ENCODE results near the gene CD82.

The CD82 gene

DNA sequence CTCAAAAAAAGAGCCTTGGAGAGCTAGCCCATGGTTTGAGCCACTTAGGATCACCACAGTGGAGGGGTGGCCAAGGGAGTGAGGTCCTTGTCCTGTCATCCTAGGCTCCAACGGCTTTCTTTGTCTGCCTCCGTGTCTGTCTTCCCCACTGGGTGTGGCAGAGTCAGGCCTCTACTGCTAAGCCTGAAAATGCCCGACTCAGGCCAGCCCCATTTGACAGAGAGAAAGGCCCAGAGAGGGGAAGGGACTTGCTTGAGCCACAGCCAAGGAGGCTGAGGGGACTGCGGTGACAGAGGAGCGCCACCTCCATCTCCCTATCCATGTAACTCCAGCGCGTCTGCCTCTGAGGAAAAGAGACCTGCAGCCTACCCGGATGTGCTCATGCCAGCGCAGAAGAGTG is 27.8 kb upstream of the CD82 start:
- no peaks in the 10 kb centered on the region for H3K36me3 ChIP-seq (replicated peaks; ENCODE audit: low read depth, low read length)
- H3K4me3 ChIP-seq (ENCODE audit: low read length), result no peak overlapping the region
- no peaks in the 10 kb centered on the region for H3K79me2 ChIP-seq (ENCODE audit: low read length)
- H3K4me1 ChIP-seq (ENCODE audit: low read length), result peaks cover 11% of the 10 kb centered on the region
- TF ChIP-seq, protein P1, sequence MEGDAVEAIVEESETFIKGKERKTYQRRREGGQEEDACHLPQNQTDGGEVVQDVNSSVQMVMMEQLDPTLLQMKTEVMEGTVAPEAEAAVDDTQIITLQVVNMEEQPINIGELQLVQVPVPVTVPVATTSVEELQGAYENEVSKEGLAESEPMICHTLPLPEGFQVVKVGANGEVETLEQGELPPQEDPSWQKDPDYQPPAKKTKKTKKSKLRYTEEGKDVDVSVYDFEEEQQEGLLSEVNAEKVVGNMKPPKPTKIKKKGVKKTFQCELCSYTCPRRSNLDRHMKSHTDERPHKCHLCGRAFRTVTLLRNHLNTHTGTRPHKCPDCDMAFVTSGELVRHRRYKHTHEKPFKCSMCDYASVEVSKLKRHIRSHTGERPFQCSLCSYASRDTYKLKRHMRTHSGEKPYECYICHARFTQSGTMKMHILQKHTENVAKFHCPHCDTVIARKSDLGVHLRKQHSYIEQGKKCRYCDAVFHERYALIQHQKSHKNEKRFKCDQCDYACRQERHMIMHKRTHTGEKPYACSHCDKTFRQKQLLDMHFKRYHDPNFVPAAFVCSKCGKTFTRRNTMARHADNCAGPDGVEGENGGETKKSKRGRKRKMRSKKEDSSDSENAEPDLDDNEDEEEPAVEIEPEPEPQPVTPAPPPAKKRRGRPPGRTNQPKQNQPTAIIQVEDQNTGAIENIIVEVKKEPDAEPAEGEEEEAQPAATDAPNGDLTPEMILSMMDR (IDR thresholded peaks at IDR 0.05; ENCODE audit: low read depth, low read length), result no peak
- TF ChIP-seq EZH2phosphoT487 (IDR thresholded peaks at IDR 0.05; ENCODE audit: low read depth), result no peak
- 0 out of 2 replicates have a peak overlapping the region, but pooled peaks have one; percentile 68 for H2AFZ ChIP-seq (ENCODE audit: low read depth, low read length)
- H4K20me1 ChIP-seq (ENCODE audit: insufficient read depth, low read length), result no peaks in the 10 kb centered on the region
- no peak overlapping the region for H3K4me2 ChIP-seq (ENCODE audit: low read length)
- H3K9me3 ChIP-seq (ENCODE audit: insufficient read depth, low read length), result no peaks in the 10 kb centered on the region
- H3K27me3 ChIP-seq (ENCODE audit: low read depth, low read length), result peaks cover 13% of the 10 kb centered on the region
- no peak overlapping the region for H3K9ac ChIP-seq (ENCODE audit: low read length)
- no peak overlapping the region for H3K27ac ChIP-seq (ENCODE audit: low read length)

DNA sequence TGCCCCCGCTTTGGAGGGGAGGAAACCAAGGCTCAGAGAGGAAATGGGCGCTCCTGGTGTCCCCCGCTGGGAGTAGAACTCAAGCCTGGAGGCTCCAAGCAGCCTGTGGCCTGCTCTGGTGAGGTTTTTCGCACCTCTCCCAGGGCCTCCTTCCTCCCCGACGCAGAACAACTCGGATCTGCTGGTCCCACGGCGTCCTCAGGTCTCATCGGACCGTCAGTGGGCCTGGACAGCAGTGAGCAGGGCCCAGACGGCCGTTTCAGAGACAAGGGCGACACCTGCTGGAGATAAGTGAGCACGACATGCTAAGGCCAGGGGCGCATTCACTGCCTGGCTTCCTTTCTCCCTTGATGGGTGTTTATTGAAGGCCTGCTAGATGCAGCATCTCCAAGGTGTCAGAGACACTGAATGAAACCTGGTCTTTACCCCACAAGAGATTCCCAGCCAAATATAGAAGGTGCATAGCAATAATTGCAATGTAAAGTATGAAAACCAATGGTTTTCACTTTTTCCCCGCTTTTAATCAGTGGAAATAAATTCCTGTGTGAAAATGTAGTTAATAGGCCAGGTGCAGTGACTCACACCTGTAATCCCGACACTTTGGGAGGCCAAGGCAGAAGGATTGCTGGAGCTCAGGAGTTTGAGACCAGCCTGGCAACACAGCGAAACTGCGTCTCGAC is 26.9 kb upstream of the CD82 start:
- H4K20me1 ChIP-seq (ENCODE audit: insufficient read depth, low read length), result no peaks in the 10 kb centered on the region
- H3K27me3 ChIP-seq (ENCODE audit: low read depth, low read length), result peaks cover 13% of the 10 kb centered on the region
- H3K4me2 ChIP-seq (ENCODE audit: low read length), result peak overlapping the region; percentile 60
- no peaks in the 10 kb centered on the region for H3K9me3 ChIP-seq (ENCODE audit: insufficient read depth, low read length)
- no peak overlapping the region for H3K27ac ChIP-seq (ENCODE audit: low read length)
- peak overlapping the region; percentile 53 for H3K4me3 ChIP-seq (ENCODE audit: low read length)
- H3K36me3 ChIP-seq (replicated peaks; ENCODE audit: low read depth, low read length), result no peaks in the 10 kb centered on the region
- no peaks in the 10 kb centered on the region for H3K79me2 ChIP-seq (ENCODE audit: low read length)
- peaks cover 11% of the 10 kb centered on the region for H3K4me1 ChIP-seq (ENCODE audit: low read length)
- H2AFZ ChIP-seq (ENCODE audit: low read depth, low read length), result peak overlapping the region; percentile 68; the same call in 1 of the 2 replicates
- H3K9ac ChIP-seq (ENCODE audit: low read length), result peak overlapping the region; percentile 15; the same call in 1 of the 2 replicates
- no peak for TF ChIP-seq EZH2phosphoT487 (IDR thresholded peaks at IDR 0.05; ENCODE audit: low read depth)
- TF ChIP-seq, protein P1 (IDR thresholded peaks at IDR 0.05; ENCODE audit: low read depth, low read length), result peak; percentile 91

DNA sequence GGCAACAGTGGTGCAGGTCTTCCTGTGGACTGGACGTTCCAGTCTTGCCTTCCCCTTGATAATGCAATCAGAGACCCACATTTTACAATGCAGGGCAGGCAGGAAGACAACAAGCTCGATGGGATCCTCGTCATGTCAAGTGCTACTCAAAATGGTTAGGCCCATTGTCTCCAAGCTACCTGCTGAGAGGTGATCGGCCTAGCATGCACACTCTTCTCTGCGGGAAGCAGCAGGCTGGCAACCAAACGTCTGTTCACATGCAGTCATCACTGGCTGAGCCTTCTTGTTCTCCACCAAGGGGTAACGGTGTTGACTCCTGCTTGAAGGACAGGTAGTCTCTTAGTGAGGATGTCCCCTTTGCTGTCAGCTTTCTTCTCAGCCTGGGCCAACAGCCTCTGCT is 25.5 kb upstream of the CD82 start:
- Histone ChIP-seq H3K9me3 (ENCODE audit: insufficient read depth, low read length) (no peaks in the 10 kb centered on the region), H3K4me3 (ENCODE audit: low read length) (no peak overlapping the region)
- TF ChIP-seq, protein P1 (IDR thresholded peaks at IDR 0.05; ENCODE audit: low read depth, low read length), result no peak

DNA sequence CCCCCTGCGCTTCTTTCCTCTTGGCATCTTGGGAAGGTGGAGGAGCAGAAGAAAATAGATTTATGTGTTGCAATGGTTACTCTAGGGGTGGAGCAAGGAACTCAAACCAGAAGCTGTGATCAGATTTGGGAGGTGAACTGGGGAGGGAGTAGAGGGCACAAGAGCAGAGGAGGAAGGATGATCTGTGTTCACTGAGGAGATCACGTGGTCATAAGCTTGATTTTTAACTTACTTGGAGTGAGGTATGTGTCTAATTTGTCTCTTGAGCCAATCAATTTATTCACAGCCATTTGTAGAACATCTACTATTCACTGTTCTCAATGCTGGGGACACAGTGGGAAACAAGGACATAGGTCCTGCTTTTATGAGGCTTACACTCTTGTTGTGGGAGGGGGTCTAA is 24.8 kb upstream of the CD82 start:
- Histone ChIP-seq H4K20me1 (ENCODE audit: insufficient read depth, low read length) (no peaks in the 10 kb centered on the region), H2AFZ (ENCODE audit: low read depth, low read length) (no peak overlapping the region)
- TF ChIP-seq, protein P1 (IDR thresholded peaks at IDR 0.05; ENCODE audit: low read depth, low read length), result no peak
- no peak for TF ChIP-seq EZH2phosphoT487 (IDR thresholded peaks at IDR 0.05; ENCODE audit: low read depth)

More for the DNA sequence above, 25.5 kb upstream of the CD82 start:
- no peaks in the 10 kb centered on the region for H3K36me3 ChIP-seq (replicated peaks; ENCODE audit: low read depth, low read length)
- H2AFZ ChIP-seq (ENCODE audit: low read depth, low read length), result no peak overlapping the region
- H4K20me1 ChIP-seq (ENCODE audit: insufficient read depth, low read length), result no peaks in the 10 kb centered on the region
- no peak overlapping the region for H3K27ac ChIP-seq (ENCODE audit: low read length)
- no peak overlapping the region for H3K4me2 ChIP-seq (ENCODE audit: low read length)
- H3K9ac ChIP-seq (ENCODE audit: low read length), result no peak overlapping the region
- peaks cover 11% of the 10 kb centered on the region for H3K4me1 ChIP-seq (ENCODE audit: low read length)
- H3K79me2 ChIP-seq (ENCODE audit: low read length), result no peaks in the 10 kb centered on the region
- H3K27me3 ChIP-seq (ENCODE audit: low read depth, low read length), result peaks cover 3% of the 10 kb centered on the region

More for the DNA sequence above, 24.8 kb upstream of the CD82 start:
- H3K4me3 ChIP-seq (ENCODE audit: low read length), result no peak overlapping the region
- peak overlapping the region; percentile 36; the same call in 1 of the 2 replicates for H3K4me2 ChIP-seq (ENCODE audit: low read length)
- no peaks in the 10 kb centered on the region for H3K9me3 ChIP-seq (ENCODE audit: insufficient read depth, low read length)
- H3K27me3 ChIP-seq (ENCODE audit: low read depth, low read length), result no peaks in the 10 kb centered on the region
- peaks cover 11% of the 10 kb centered on the region for H3K4me1 ChIP-seq (ENCODE audit: low read length)
- no peaks in the 10 kb centered on the region for H3K79me2 ChIP-seq (ENCODE audit: low read length)
- no peaks in the 10 kb centered on the region for H3K36me3 ChIP-seq (replicated peaks; ENCODE audit: low read depth, low read length)
- no peak overlapping the region for H3K27ac ChIP-seq (ENCODE audit: low read length)
- H3K9ac ChIP-seq (ENCODE audit: low read length), result no peak overlapping the region

Data from OCI-LY3 (cell line).